Measurements from ENCODE around the gene SLCO6A1. TPM values are rescaled to one million over a fixed set of nuclear protein-coding genes. Genes with fewer than 3 reads are reported as not detected.
"Not testable (repeated sequence)": the region's sequence is repeated elsewhere in the genome, so short reads cannot be mapped to it uniquely, and the experiment has no call there.

SLCO6A1 gene
- total RNA-seq, 1 experiment from 2014 or later = not detected

- in situ Hi-C loops (cut with HindIII; ENCODE audit: low pct_unique_long_range_greater_than_20kb, low sequenced_read_pairs); DNase-seq (ENCODE audit: low read depth): not testable (repeated sequence)
These were observed 7.4 kb downstream of the SLCO6A1 start for GRCh38 chr5:102491261-102491914.

GRCh38 chr5:102483736-102484135 is 15.1 kb downstream of the SLCO6A1 start:
- no peak for DNase-seq (ENCODE audit: low read depth)
- in situ Hi-C loops (cut with HindIII; ENCODE audit: low pct_unique_long_range_greater_than_20kb, low sequenced_read_pairs) = no loop called here

DNA sequence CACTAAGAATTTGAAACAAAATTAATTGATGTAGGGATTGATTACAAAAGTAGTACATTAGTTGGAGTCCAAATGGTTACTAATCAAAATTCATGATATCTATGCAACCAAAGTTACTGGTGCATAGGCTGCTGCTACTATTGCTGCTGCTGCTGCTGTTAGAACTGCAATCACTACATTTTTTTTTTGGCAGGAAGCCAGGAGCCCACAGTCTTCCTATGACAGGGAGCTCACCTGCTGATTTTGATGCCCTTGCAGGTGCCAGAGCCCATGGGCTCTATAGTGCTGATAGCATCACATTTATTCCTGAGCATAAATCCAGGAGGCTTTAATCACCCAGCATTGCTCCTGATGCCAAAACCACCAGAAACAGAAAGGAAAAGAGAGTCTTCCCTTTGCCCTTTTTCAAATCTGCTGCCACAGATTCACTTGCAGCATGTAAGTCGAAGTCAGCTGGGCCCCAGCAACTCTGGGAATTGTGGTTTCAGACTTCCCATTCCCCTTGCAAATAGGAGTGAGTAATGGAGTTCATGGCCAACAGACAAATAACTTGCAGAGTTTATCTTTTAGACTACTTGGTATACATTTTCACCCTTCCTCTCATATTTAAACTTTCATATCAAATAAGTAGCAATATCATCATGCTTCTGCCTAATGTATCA is 17.6 kb downstream of the SLCO6A1 start:
- in situ Hi-C loops (cut with HindIII; ENCODE audit: low pct_unique_long_range_greater_than_20kb, low sequenced_read_pairs) = no loop called here
- DNase-seq (ENCODE audit: low read depth) = no peak

- in situ Hi-C loops (cut with HindIII; ENCODE audit: low pct_unique_long_range_greater_than_20kb, low sequenced_read_pairs) = no loop called here
- DNase-seq (ENCODE audit: low read depth) = no peak
These were observed 45.1 kb downstream of the SLCO6A1 start for GRCh38 chr5:102453716-102454115.

DNA sequence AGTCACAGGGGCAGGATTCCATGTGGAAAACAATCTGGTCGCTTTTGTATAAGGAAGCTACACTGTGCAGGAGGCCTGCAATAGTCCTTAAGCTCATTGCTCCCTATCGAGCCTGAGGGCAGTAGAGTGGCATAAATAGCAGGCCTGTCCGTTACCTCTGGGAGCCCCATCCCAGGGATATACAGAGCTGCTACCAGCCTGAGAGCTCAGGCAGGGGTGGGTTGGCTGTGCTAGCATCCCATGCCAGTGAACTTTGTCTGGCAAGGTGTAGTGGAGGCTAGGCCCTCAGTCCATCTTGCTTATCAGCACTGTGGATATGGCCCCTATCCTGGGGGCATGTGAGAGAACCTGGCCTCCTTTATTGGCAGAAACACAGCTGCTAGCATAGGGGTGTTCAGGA is 47.7 kb downstream of the SLCO6A1 start:
- no peak for DNase-seq (ENCODE audit: low read depth)
- in situ Hi-C loops (cut with HindIII; ENCODE audit: low pct_unique_long_range_greater_than_20kb, low sequenced_read_pairs) = no loop called here

DNA sequence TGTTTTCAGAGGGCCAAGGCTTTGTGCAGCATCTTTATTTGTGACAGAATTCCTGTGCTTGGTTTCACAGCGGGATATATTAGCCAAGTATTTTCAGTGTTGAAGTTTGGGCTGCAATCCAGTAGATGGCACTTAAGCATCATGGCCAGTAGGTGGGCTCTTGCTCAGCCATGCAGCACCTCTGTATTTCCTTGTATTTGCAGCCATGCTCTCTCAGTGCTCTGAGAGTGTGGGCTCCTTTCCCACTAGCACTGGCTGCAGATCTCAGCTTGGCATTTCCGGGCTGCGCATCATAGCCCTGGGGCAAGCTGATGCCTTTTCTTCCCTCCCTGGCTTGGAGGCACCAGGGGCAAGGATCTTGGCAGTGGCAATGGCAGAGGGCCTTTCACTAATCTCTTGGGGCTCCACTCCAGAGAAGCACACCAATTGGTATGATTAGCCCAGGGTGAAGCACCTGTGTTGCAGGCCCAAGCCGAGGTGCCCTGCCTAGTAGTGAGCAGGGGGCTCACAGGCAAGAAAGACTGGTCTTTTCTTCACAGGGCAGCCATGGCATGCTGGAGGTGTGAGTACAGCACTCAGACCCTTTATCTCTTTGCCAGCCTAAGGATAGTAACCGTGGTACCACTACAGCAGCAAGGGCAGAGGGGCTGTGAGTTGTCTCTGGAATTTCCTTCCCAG is 48.3 kb downstream of the SLCO6A1 start:
- in situ Hi-C loops (cut with HindIII; ENCODE audit: low pct_unique_long_range_greater_than_20kb, low sequenced_read_pairs) = no loop called here

DNA sequence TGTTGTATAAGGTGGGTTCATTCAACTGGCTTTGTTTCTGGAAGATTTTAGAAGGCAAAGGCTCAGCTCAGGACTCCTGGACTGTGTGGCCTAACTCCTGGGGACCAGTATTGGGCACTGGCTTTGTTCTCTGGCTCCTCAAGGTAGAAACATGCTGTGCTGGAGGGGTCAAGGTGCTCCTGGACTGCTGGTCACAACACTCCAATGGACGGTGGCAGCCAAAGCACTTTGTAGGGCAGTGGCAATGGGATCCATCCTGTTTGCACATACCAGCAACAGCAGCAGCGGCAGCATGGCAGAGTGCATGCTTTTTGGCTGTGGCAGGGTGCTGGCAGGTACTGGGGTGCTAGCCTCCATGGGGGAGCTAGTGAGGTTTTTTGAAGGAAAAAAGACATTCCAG is 65.3 kb downstream of the SLCO6A1 start:
- no peak for DNase-seq (ENCODE audit: low read depth)
- in situ Hi-C loops (cut with HindIII; ENCODE audit: low pct_unique_long_range_greater_than_20kb, low sequenced_read_pairs) = no loop called here

More for the DNA sequence above, 48.3 kb downstream of the SLCO6A1 start:
- no peak for DNase-seq (ENCODE audit: low read depth)

GRCh38 chr5:102421647-102422046 is 77.2 kb downstream of the SLCO6A1 start:
- DNase-seq (ENCODE audit: low read depth) = peak; percentile 1
- in situ Hi-C loops (cut with HindIII; ENCODE audit: low pct_unique_long_range_greater_than_20kb, low sequenced_read_pairs) = no loop called here

- in situ Hi-C loops (cut with HindIII; ENCODE audit: low pct_unique_long_range_greater_than_20kb, low sequenced_read_pairs) = no loop called here
- no peak for DNase-seq (ENCODE audit: low read depth)
These were observed 80.3 kb downstream of the SLCO6A1 start for GRCh38 chr5:102418531-102418930.

DNA sequence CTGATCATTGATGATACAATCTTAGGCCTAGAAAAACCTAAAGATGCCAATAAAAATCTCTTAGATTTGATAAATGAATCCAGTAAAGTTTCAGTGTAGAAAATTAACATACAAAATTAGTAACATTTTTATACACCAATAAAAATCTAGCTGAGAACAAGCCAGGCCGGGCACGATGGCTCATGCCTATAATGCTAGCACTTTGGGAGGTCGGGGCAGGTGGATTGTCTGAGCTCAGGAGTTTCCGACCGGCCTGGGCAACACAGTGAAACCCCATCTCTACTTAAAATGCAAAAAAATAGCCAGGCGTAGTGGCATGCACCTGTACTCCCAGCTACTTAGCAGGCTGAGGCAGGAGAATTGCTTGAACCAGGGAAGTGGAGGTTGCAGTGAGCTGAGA is 84.4 kb downstream of the SLCO6A1 start:
- in situ Hi-C loops (cut with HindIII; ENCODE audit: low pct_unique_long_range_greater_than_20kb, low sequenced_read_pairs) = no loop called here
- DNase-seq (ENCODE audit: low read depth) = no peak

DNA sequence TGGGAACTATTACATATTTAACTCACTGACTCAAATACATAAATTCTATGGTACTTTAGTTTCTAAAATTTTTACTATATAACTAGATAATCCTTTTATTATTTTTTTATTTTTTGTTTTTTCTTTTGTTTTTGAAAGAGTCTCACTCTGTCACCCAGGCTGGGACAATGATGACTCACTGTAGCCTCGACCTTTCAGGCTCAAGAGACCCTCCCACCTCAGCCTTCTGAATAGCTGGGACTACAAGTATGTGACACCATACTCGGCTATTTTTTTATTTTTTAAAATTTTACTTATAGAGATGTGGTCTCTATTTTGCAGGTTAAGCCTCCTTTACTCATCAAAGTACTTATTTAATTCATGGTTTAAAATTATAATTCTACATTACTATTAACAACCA is 110.6 kb downstream of the SLCO6A1 start:
- no peak for DNase-seq (ENCODE audit: low read depth)
- in situ Hi-C loops (cut with HindIII; ENCODE audit: low pct_unique_long_range_greater_than_20kb, low sequenced_read_pairs) = no loop called here

DNA sequence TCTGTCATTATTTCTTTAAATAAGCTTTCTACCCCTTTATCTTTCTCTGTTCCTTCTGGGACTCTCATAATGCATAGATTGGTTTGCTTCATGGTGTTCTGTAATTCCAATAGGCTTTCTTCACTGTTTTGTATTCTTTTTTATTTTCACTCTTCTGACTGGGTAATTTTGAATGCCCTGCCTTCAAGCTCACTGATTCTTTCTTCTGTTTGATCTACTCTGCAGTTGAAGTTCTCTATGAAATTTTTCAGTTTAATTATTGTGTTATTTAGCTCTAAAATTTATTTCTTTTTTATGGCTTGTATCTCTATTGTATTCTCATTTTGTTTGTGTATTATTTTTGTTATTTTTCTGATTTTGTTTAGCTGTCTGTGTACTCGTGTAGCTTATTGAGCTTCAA is 113.4 kb downstream of the SLCO6A1 start:
- no peak for DNase-seq (ENCODE audit: low read depth)
- in situ Hi-C loops (cut with HindIII; ENCODE audit: low pct_unique_long_range_greater_than_20kb, low sequenced_read_pairs) = no loop called here

- DNase-seq (ENCODE audit: low read depth) = no peak
These were observed 118.6 kb downstream of the SLCO6A1 start for GRCh38 chr5:102380174-102380573.

DNA sequence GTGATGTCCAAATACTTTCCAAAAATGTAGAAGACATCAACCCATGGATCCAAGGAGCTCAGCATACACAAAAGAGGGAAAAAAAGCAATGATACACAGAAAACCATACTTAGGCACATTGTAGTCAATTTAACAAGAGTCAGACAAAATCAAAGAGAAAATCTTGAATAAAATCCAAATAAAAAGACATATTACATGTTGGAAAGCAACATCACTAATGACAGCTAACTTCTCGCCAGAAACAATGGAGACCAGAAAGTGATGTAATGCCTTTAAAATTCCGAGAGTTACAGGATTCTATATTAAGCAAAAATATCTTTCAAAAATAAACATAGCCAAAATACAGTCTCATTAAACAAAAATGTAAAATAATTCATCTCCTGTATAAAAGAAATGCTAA is 122.9 kb downstream of the SLCO6A1 start:
- in situ Hi-C loops (cut with HindIII; ENCODE audit: low pct_unique_long_range_greater_than_20kb, low sequenced_read_pairs) = no loop called here
- DNase-seq (ENCODE audit: low read depth) = no peak

More at GRCh38 chr5:102380174-102380573, 118.6 kb downstream of the SLCO6A1 start:
- in situ Hi-C loops (cut with HindIII; ENCODE audit: low pct_unique_long_range_greater_than_20kb, low sequenced_read_pairs) = no loop called here

GRCh38 chr5:102375272-102375671 is 123.5 kb downstream of the SLCO6A1 start:
- in situ Hi-C loops (cut with HindIII; ENCODE audit: low pct_unique_long_range_greater_than_20kb, low sequenced_read_pairs) = no loop called here
- no peak for DNase-seq (ENCODE audit: low read depth)

- no peak for DNase-seq (ENCODE audit: low read depth)
- in situ Hi-C loops (cut with HindIII; ENCODE audit: low pct_unique_long_range_greater_than_20kb, low sequenced_read_pairs) = no loop called here
These were observed 130.4 kb downstream of the SLCO6A1 start for GRCh38 chr5:102368392-102368791.

DNA sequence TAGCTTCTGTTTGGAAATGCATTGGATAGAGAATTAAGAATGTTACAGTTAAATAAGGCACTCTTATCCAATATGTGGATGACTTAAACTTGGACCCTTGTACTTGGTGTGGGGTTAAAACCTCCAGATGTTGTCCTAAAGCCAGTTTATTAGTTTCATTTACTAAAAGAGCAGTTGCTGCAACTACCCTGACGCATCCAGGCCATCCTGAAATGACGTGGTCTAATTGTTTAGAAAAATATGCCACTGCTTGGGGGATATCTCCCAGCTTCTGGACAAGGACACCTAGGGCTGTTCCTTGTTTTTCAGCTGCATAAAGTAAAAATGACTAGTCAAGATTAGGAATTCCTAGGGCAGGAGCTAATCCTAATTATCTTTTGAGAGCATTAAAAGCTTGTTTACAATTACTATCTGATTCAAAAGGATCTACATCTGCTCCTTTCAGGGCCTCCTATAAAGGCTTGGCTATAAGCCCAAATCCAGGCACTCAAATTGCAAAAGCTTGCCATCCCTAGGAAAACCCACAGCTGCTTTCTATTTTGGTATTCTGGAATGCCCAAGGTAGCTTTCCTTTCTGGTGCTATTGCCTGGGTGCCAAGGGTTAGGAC is 157.0 kb downstream of the SLCO6A1 start:
- no peak for DNase-seq (ENCODE audit: low read depth)

DNA sequence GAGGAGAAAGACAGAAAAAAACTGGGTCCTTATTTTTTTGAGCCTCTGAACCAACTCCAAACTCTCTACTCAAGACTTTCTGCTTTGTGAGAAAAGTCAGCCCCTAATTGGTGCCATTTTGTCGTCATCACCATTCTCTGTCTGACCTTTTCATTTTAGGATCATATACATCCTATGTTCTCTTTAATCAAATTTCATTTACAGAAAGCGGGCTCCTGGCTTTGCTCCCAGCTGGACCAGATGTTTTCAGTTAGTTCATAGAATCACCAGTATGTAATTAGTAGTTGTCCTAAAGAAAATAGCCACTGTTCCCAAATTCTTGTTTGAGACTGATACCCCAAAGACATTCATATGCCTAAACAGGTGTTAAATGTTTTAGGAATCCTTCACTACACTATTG is 174.1 kb downstream of the SLCO6A1 start:
- in situ Hi-C loops (cut with HindIII; ENCODE audit: low pct_unique_long_range_greater_than_20kb, low sequenced_read_pairs) = no loop called here
- no peak for DNase-seq (ENCODE audit: low read depth)

More for the DNA sequence above, 157.0 kb downstream of the SLCO6A1 start:
- in situ Hi-C loops (cut with HindIII; ENCODE audit: low pct_unique_long_range_greater_than_20kb, low sequenced_read_pairs) = no loop called here
